OCI-LY3 (cell line): Measurements from ENCODE around the gene CLMN.

Experiments used
- EZH2phosphoT487 ChIP-seq: fragments of 200-600 bp; shearing (Covaris generic); IDR thresholded peaks from 2 replicates; pipeline ENCODE4 v1.6.1; 2018; ENCODE audit warnings: antibody characterized with exemption, mixed run types, low read depth
- TF ChIP-seq, protein P1 (sequence below): fragments of 200-600, 300-600 bp; sonication (generic); IDR thresholded peaks from 2 replicates; pipeline ENCODE4 v1.5.1; 2014; ENCODE audit warnings: antibody characterized with exemption, low read length, low read depth

DNA sequence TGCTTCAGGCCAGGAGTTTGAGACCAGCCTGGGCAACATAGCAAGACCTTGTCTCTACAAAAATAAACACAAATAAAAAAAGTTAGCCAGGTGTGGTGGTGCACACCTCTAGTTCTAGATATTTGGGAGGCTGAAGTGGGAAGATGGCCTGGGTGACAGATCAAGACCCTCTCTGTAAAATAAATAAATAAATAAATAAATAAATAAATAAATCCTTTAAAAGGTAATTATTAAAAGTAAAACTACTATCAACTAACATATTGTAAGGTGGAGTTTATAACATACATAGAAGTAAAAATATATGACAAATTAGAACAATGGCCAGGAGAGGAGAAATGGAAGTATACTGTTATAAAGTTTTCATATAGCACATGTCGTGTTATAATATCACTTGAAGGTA is 33.3 kb upstream of the CLMN start:
- TF ChIP-seq, protein P1, sequence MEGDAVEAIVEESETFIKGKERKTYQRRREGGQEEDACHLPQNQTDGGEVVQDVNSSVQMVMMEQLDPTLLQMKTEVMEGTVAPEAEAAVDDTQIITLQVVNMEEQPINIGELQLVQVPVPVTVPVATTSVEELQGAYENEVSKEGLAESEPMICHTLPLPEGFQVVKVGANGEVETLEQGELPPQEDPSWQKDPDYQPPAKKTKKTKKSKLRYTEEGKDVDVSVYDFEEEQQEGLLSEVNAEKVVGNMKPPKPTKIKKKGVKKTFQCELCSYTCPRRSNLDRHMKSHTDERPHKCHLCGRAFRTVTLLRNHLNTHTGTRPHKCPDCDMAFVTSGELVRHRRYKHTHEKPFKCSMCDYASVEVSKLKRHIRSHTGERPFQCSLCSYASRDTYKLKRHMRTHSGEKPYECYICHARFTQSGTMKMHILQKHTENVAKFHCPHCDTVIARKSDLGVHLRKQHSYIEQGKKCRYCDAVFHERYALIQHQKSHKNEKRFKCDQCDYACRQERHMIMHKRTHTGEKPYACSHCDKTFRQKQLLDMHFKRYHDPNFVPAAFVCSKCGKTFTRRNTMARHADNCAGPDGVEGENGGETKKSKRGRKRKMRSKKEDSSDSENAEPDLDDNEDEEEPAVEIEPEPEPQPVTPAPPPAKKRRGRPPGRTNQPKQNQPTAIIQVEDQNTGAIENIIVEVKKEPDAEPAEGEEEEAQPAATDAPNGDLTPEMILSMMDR, result no peak
- TF ChIP-seq EZH2phosphoT487, result no peak
